ENCODE data around the gene FAM237A. TPM values are rescaled to one million over a fixed set of nuclear protein-coding genes. Genes with fewer than 3 reads are reported as not detected.

Gene FAM237A
- total and polyA plus RNA-seq, 2 experiments from 2014 or later: not detected

DNA sequence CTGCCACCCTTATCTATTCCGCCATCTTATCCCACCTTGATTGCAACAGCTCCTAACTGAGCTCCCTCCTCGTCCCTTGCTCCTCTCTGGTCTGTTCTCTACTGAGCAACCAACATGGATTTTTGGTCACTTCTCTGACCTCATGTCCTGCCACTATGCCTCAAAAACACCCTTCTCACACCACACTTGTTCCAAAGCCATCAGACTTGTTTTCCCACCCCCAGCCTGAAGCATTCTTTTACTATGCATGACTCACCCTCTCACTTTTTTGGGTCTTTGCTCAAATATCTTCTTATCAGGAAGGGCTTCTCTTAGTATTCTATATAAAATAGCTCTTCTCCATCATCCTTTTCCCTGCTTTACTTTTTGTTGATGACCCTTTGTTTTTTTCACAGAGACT lies 2.7 kb upstream of the FAM237A start:
- Histone ChIP-seq H4K20me1 (ENCODE audit: insufficient read depth, poor library complexity, severe bottlenecking) (no peaks in the 10 kb centered on the region), H3K4me1 (ENCODE audit: insufficient read depth) (no peaks in the 10 kb centered on the region), H3K9me2 (replicated peaks; ENCODE audit: insufficient read depth) (no peaks in the 10 kb centered on the region), H3K36me3 (replicated peaks; ENCODE audit: insufficient read depth, low read depth) (no peaks in the 10 kb centered on the region), H3K27ac (no peak overlapping the region), H3K79me2 (no peaks in the 10 kb centered on the region), H3K4me3 (no peak overlapping the region), H3K9me3 (ENCODE audit: low read depth) (no peaks in the 10 kb centered on the region), H2AFZ (no peak overlapping the region), H3K27me3 (peaks cover 33% of the 10 kb centered on the region), H3K4me2 (no peak overlapping the region)
- no peak for DNase-seq (ENCODE audit: low spot score)
- 32% methylated on average over 2 of the region's 2 CpGs for WGBS (ENCODE audit: low lambda C conversion rate, missing lambda C conversion rate)
- no peak for TF ChIP-seq EZH2phosphoT487 (IDR thresholded peaks at IDR 0.05; ENCODE audit: low read depth, severe bottlenecking, unreplicated experiment)
- TF ChIP-seq, protein P1, sequence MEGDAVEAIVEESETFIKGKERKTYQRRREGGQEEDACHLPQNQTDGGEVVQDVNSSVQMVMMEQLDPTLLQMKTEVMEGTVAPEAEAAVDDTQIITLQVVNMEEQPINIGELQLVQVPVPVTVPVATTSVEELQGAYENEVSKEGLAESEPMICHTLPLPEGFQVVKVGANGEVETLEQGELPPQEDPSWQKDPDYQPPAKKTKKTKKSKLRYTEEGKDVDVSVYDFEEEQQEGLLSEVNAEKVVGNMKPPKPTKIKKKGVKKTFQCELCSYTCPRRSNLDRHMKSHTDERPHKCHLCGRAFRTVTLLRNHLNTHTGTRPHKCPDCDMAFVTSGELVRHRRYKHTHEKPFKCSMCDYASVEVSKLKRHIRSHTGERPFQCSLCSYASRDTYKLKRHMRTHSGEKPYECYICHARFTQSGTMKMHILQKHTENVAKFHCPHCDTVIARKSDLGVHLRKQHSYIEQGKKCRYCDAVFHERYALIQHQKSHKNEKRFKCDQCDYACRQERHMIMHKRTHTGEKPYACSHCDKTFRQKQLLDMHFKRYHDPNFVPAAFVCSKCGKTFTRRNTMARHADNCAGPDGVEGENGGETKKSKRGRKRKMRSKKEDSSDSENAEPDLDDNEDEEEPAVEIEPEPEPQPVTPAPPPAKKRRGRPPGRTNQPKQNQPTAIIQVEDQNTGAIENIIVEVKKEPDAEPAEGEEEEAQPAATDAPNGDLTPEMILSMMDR (IDR thresholded peaks at IDR 0.05; ENCODE audit: poor library complexity): no peak
- TF ChIP-seq EZH2 (IDR thresholded peaks at IDR 0.05; ENCODE audit: borderline replicate concordance): no peak

DNA sequence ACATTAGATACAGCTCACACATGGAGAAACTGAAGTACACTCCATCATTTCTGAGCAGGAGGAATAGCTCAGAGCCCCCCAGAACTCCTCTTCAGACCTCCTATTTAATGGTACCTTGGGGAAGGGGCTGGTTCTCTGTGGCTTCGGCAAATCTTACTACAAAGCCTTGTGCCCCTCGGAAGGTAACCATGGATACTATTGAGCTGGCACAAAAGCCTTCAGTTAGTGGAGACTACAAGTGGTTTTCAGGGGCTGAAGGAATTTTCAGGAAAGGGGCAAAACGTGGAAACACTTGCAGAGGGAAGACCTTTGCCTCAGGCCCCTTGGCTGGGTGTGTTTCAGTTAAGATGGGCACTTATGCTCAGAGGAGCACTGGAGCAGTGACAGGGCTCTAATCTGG lies 1.1 kb upstream of the FAM237A start:
- Histone ChIP-seq H4K20me1 (ENCODE audit: insufficient read depth, poor library complexity, severe bottlenecking) (no peaks in the 10 kb centered on the region), H3K27me3 (peaks cover 33% of the 10 kb centered on the region), H3K36me3 (replicated peaks; ENCODE audit: insufficient read depth, low read depth) (no peaks in the 10 kb centered on the region), H3K27ac (no peak overlapping the region), H3K4me2 (no peak overlapping the region), H2AFZ (no peak overlapping the region), H3K4me1 (ENCODE audit: insufficient read depth) (no peaks in the 10 kb centered on the region), H3K4me3 (no peak overlapping the region), H3K9me3 (ENCODE audit: low read depth) (no peaks in the 10 kb centered on the region), H3K9me2 (replicated peaks; ENCODE audit: insufficient read depth) (no peaks in the 10 kb centered on the region), H3K79me2 (no peaks in the 10 kb centered on the region)
- TF ChIP-seq EZH2phosphoT487 (IDR thresholded peaks at IDR 0.05; ENCODE audit: low read depth, severe bottlenecking, unreplicated experiment) (no peak), EZH2 (IDR thresholded peaks at IDR 0.05; ENCODE audit: borderline replicate concordance) (no peak)
- TF ChIP-seq, protein P1 (IDR thresholded peaks at IDR 0.05; ENCODE audit: poor library complexity): no peak
- no peak for DNase-seq (ENCODE audit: low spot score)
- WGBS (ENCODE audit: low lambda C conversion rate, missing lambda C conversion rate): 58% methylated on average over 3 of the region's 3 CpGs

- Histone ChIP-seq H3K36me3 (replicated peaks; ENCODE audit: insufficient read depth, low read depth) (no peaks in the 10 kb centered on the region), H3K9me2 (replicated peaks; ENCODE audit: insufficient read depth) (no peaks in the 10 kb centered on the region), H4K20me1 (ENCODE audit: insufficient read depth, poor library complexity, severe bottlenecking) (no peaks in the 10 kb centered on the region), H2AFZ (no peak overlapping the region), H3K27ac (no peak overlapping the region), H3K4me1 (ENCODE audit: insufficient read depth) (no peaks in the 10 kb centered on the region), H3K9me3 (ENCODE audit: low read depth) (no peaks in the 10 kb centered on the region), H3K27me3 (peaks cover 6% of the 10 kb centered on the region), H3K79me2 (no peaks in the 10 kb centered on the region), H3K4me2 (no peak overlapping the region), H3K4me3 (no peak overlapping the region)
- TF ChIP-seq EZH2 (IDR thresholded peaks at IDR 0.05; ENCODE audit: borderline replicate concordance) (no peak), EZH2phosphoT487 (IDR thresholded peaks at IDR 0.05; ENCODE audit: low read depth, severe bottlenecking, unreplicated experiment) (no peak)
- TF ChIP-seq, protein P1 (IDR thresholded peaks at IDR 0.05; ENCODE audit: poor library complexity): no peak
- no peak for DNase-seq (ENCODE audit: low spot score)
- 67% methylated on average over 1 of the region's 1 CpG for WGBS (ENCODE audit: low lambda C conversion rate, missing lambda C conversion rate)
These were observed 5.7 kb downstream of the FAM237A start for GRCh38 chr2:206647985-206648384.

GRCh38 chr2:206657087-206657486 lies 14.8 kb downstream of the FAM237A start:
- no peaks in the 10 kb centered on the region for H3K27me3 ChIP-seq
- TF ChIP-seq, protein P1 (IDR thresholded peaks at IDR 0.05; ENCODE audit: poor library complexity): no peak
- TF ChIP-seq EZH2 (IDR thresholded peaks at IDR 0.05; ENCODE audit: borderline replicate concordance) (no peak), EZH2phosphoT487 (IDR thresholded peaks at IDR 0.05; ENCODE audit: low read depth, severe bottlenecking, unreplicated experiment) (no peak)
- no peak overlapping the region for H3K4me2 ChIP-seq
- H3K36me3 ChIP-seq (replicated peaks; ENCODE audit: insufficient read depth, low read depth): no peaks in the 10 kb centered on the region
- no peak overlapping the region for H3K27ac ChIP-seq
- H3K9me3 ChIP-seq (ENCODE audit: low read depth): no peaks in the 10 kb centered on the region
- no peaks in the 10 kb centered on the region for H3K9me2 ChIP-seq (replicated peaks; ENCODE audit: insufficient read depth)
- no peak overlapping the region for H3K4me3 ChIP-seq
- no peak overlapping the region for H2AFZ ChIP-seq
- DNase-seq (ENCODE audit: low spot score): no peak
- 95% methylated on average over 1 of the region's 1 CpG for WGBS (ENCODE audit: low lambda C conversion rate, missing lambda C conversion rate)
- H4K20me1 ChIP-seq (ENCODE audit: insufficient read depth, poor library complexity, severe bottlenecking): no peaks in the 10 kb centered on the region
- H3K79me2 ChIP-seq: no peaks in the 10 kb centered on the region
- no peaks in the 10 kb centered on the region for H3K4me1 ChIP-seq (ENCODE audit: insufficient read depth)
